DOHH2 (cell line): Measurements from ENCODE around the gene GNG12.

ENCODE experiments used
- H3F3A ChIP-seq: fragments of 200-600 bp; sonication (generic), shearing (Covaris generic); 2 replicates; pipeline ENCODE4 v1.6.0; 2016; ENCODE audit warnings: antibody characterized with exemption, mild to moderate bottlenecking; ENCODE audit not compliant: control insufficient read depth, insufficient read depth
- H3K27ac ChIP-seq: fragments of 200-600 bp; sonication (generic); 2 replicates; pipeline ENCODE4 v1.5.1; 2014; ENCODE audit warnings: low read depth, mild to moderate bottlenecking, low read length, moderate library complexity
- H3K27me3 ChIP-seq: fragments of 200-600 bp; sonication (generic); 2 replicates; pipeline ENCODE4 v1.6.1; 2014; ENCODE audit warnings: mild to moderate bottlenecking, low read length, mixed read lengths; ENCODE audit not compliant: control insufficient read depth
- H3K36me3 ChIP-seq: fragments of 200-600 bp; sonication (generic); 2 replicates; pipeline ENCODE4 v1.6.1; 2014; ENCODE audit warnings: mild to moderate bottlenecking, low read length, moderate library complexity, mixed read lengths; ENCODE audit not compliant: control insufficient read depth
- H3K4me1 ChIP-seq: fragments of 200-600 bp; sonication (generic); 2 replicates; pipeline ENCODE4 v1.6.1; 2014; ENCODE audit warnings: mild to moderate bottlenecking, low read length, mixed read lengths; ENCODE audit not compliant: control insufficient read depth
- H3K4me2 ChIP-seq: fragments of 200-600 bp; sonication (generic); 2 replicates; pipeline ENCODE4 v1.6.0; 2014; ENCODE audit warnings: mild to moderate bottlenecking, low read length, moderate library complexity
- H3K4me3 ChIP-seq: fragments of 200-600 bp; sonication (generic); 2 replicates; pipeline ENCODE4 v1.5.1; 2014; ENCODE audit warnings: mild to moderate bottlenecking, low read length, mixed read lengths
- H3K79me2 ChIP-seq: fragments of 200-600 bp; sonication (generic); 2 replicates; pipeline ENCODE4 v1.6.1; 2014; ENCODE audit warnings: mild to moderate bottlenecking, low read length, mixed read lengths; ENCODE audit not compliant: control insufficient read depth
- H3K9me2 ChIP-seq: fragments of 200-600 bp; sonication (generic); replicated peaks from 2 replicates; pipeline ENCODE4 v1.6.1; 2014; ENCODE audit warnings: mild to moderate bottlenecking, low read length, mixed read lengths; ENCODE audit not compliant: control insufficient read depth
- H3K9me3 ChIP-seq: fragments of 200-600 bp; sonication (generic); 2 replicates; pipeline ENCODE4 v1.6.1; 2014; ENCODE audit warnings: antibody characterized with exemption, low read length, mixed read lengths; ENCODE audit not compliant: control insufficient read depth, insufficient read depth
- H4K20me1 ChIP-seq: fragments of 200-600 bp; sonication (generic); 2 replicates; pipeline ENCODE4 v1.6.0; 2014; ENCODE audit warnings: low read depth, mild to moderate bottlenecking, antibody characterized with exemption, low read length, moderate library complexity; ENCODE audit not compliant: control insufficient read depth, insufficient read depth
- CTCF ChIP-seq: fragments of 200-600 bp; sonication (generic); IDR thresholded peaks from one replicate; pipeline ENCODE4 v1.5.1; 2014; ENCODE audit warnings: antibody characterized with exemption, mild to moderate bottlenecking, low read depth, low read length; ENCODE audit not compliant: poor library complexity, severe bottlenecking
- EZH2phosphoT487 ChIP-seq: fragments of 200-600 bp; sonication (generic); IDR thresholded peaks from 2 replicates; pipeline ENCODE4 v1.6.1; 2017; ENCODE audit warnings: borderline replicate concordance, mild to moderate bottlenecking, antibody characterized with exemption, low read length, moderate library complexity, mixed read lengths

Gene GNG12

GRCh38 chr1:67791686-67792085 lies 41.6 kb downstream of the GNG12 start:
- no peaks in the 10 kb centered on the region for H4K20me1 ChIP-seq
- no peaks in the 10 kb centered on the region for H3F3A ChIP-seq
- H3K4me2 ChIP-seq, result no peak overlapping the region
- no peaks in the 10 kb centered on the region for H3K36me3 ChIP-seq
- TF ChIP-seq CTCF, result no peak
- no peak for TF ChIP-seq EZH2phosphoT487
- no peaks in the 10 kb centered on the region for H3K9me3 ChIP-seq
- no peaks in the 10 kb centered on the region for H3K79me2 ChIP-seq
- no peak overlapping the region for H3K27ac ChIP-seq
- H3K27me3 ChIP-seq, result 0 out of 2 replicates have a peak, but pooled peaks cover 4% of the 10 kb centered on the region
- no peak overlapping the region for H3K4me3 ChIP-seq
- no peaks in the 10 kb centered on the region for H3K9me2 ChIP-seq
- no peaks in the 10 kb centered on the region for H3K4me1 ChIP-seq

GRCh38 chr1:67791261-67791660 lies 42.0 kb downstream of the GNG12 start:
- Histone ChIP-seq H3K79me2 (no peaks in the 10 kb centered on the region), H3F3A (no peaks in the 10 kb centered on the region), H3K4me2 (no peak overlapping the region), H3K9me3 (no peaks in the 10 kb centered on the region), H3K4me1 (no peaks in the 10 kb centered on the region), H3K27me3 (0 out of 2 replicates have a peak, but pooled peaks cover 4% of the 10 kb centered on the region), H3K9me2 (no peaks in the 10 kb centered on the region), H3K36me3 (no peaks in the 10 kb centered on the region), H3K4me3 (no peak overlapping the region), H4K20me1 (no peaks in the 10 kb centered on the region), H3K27ac (no peak overlapping the region)
- TF ChIP-seq CTCF, result no peak
- no peak for TF ChIP-seq EZH2phosphoT487

GRCh38 chr1:67790201-67790692 lies 43.0 kb downstream of the GNG12 start:
- TF ChIP-seq CTCF, result no peak
- no peak for TF ChIP-seq EZH2phosphoT487
- H3K27me3 ChIP-seq, result 0 out of 2 replicates have a peak, but pooled peaks cover 4% of the 10 kb centered on the region
- no peaks in the 10 kb centered on the region for H3K9me3 ChIP-seq
- no peak overlapping the region for H3K27ac ChIP-seq
- no peak overlapping the region for H3K4me3 ChIP-seq
- H3K79me2 ChIP-seq, result no peaks in the 10 kb centered on the region
- no peaks in the 10 kb centered on the region for H3K36me3 ChIP-seq
- H3F3A ChIP-seq, result no peaks in the 10 kb centered on the region
- H4K20me1 ChIP-seq, result no peaks in the 10 kb centered on the region
- H3K4me2 ChIP-seq, result no peak overlapping the region
- H3K9me2 ChIP-seq, result no peaks in the 10 kb centered on the region
- no peaks in the 10 kb centered on the region for H3K4me1 ChIP-seq
